ENCODE results near the gene MOSMO. TPM values are rescaled to one million over a fixed set of nuclear protein-coding genes. Genes with fewer than 3 reads are reported as not detected.
"Not testable (repeated sequence)": the region's sequence is repeated elsewhere in the genome, so short reads cannot be mapped to it uniquely, and the experiment has no call there.

MOSMO gene
- total and polyA plus RNA-seq, 5 donors = 10.4 to 14.8 (median 12.0) TPM

- intact Hi-C loops (cut with DNase I) = no loop called here
- no peak for ATAC-seq
Measured at GRCh38 chr16:22120440-22120839, 112.5 kb downstream of the MOSMO start.

GRCh38 chr16:22122239-22122638, 114.3 kb downstream of the MOSMO start:
- DNase-seq (no peak), ATAC-seq (no peak)
- intact Hi-C loops (cut with DNase I) = no loop called here

More at GRCh38 chr16:22120440-22120839, 112.5 kb downstream of the MOSMO start:
- Histone ChIP-seq H3K27ac (ENCODE audit: low read length) (no peak overlapping the region), H3K9me3 (ENCODE audit: control insufficient read depth, low read length) (no peaks in the 10 kb centered on the region), H3K4me3 (ENCODE audit: low read length) (no peak overlapping the region), H3K27me3 (ENCODE audit: control insufficient read depth, insufficient read depth) (no peaks in the 10 kb centered on the region), H3K4me1 (ENCODE audit: control insufficient read depth, insufficient read depth, low read length) (no peaks in the 10 kb centered on the region)
- WGBS = 70% methylated on average over 3 of the region's 3 CpGs
- DNase-seq = no peak

GRCh38 chr16:22123146-22123545, 115.2 kb downstream of the MOSMO start:
- Histone ChIP-seq H3K27me3 (ENCODE audit: control insufficient read depth, insufficient read depth) (no peaks in the 10 kb centered on the region), H3K9me3 (ENCODE audit: control insufficient read depth, low read length) (no peaks in the 10 kb centered on the region), H3K4me1 (ENCODE audit: control insufficient read depth, insufficient read depth, low read length) (no peaks in the 10 kb centered on the region), H3K27ac (ENCODE audit: low read length) (no peak overlapping the region), H3K4me3 (ENCODE audit: low read length) (no peak overlapping the region)
- 49% methylated on average over 3 of the region's 3 CpGs for WGBS
- DNase-seq = no peak
- intact Hi-C loops (cut with DNase I) = no loop called here
- ATAC-seq = no peak

More at GRCh38 chr16:22122239-22122638, 114.3 kb downstream of the MOSMO start:
- Histone ChIP-seq H3K4me1 (ENCODE audit: control insufficient read depth, insufficient read depth, low read length) (no peaks in the 10 kb centered on the region), H3K27me3 (ENCODE audit: control insufficient read depth, insufficient read depth) (no peaks in the 10 kb centered on the region), H3K9me3 (ENCODE audit: control insufficient read depth, low read length) (no peaks in the 10 kb centered on the region), H3K4me3 (ENCODE audit: low read length) (no peak overlapping the region), H3K27ac (ENCODE audit: low read length) (no peak overlapping the region)

- Histone ChIP-seq H3K27ac (ENCODE audit: low read length) (no peak overlapping the region), H3K27me3 (ENCODE audit: control insufficient read depth, insufficient read depth) (no peaks in the 10 kb centered on the region), H3K4me3 (ENCODE audit: low read length) (no peak overlapping the region), H3K4me1 (ENCODE audit: control insufficient read depth, insufficient read depth, low read length) (no peaks in the 10 kb centered on the region), H3K9me3 (ENCODE audit: control insufficient read depth, low read length) (no peaks in the 10 kb centered on the region)
- intact Hi-C loops (cut with DNase I) = no loop called here
- ATAC-seq (no peak), DNase-seq (no peak)
- 95% methylated on average over 7 of the region's 7 CpGs for WGBS
Measured at GRCh38 chr16:22123759-22124490, 116.0 kb downstream of the MOSMO start.

GRCh38 chr16:22124583-22125284, 116.8 kb downstream of the MOSMO start:
- Histone ChIP-seq H3K9me3 (ENCODE audit: control insufficient read depth, low read length) (no peaks in the 10 kb centered on the region), H3K4me1 (ENCODE audit: control insufficient read depth, insufficient read depth, low read length) (no peaks in the 10 kb centered on the region), H3K27me3 (ENCODE audit: control insufficient read depth, insufficient read depth) (no peaks in the 10 kb centered on the region), H3K27ac (ENCODE audit: low read length) (no peak overlapping the region), H3K4me3 (ENCODE audit: low read length) (no peak overlapping the region)
- no peak for DNase-seq
- intact Hi-C loops (cut with DNase I) = no loop called here
- 95% methylated on average over 6 of the region's 6 CpGs for WGBS
- ATAC-seq = no peak

- no peaks in the 10 kb centered on the region for H3K9me3 ChIP-seq (ENCODE audit: control insufficient read depth, low read length)
- H3K4me1 ChIP-seq (ENCODE audit: control insufficient read depth, insufficient read depth, low read length) = no peaks in the 10 kb centered on the region
- 68% methylated on average over 15 of the region's 15 CpGs for WGBS
- ATAC-seq (no peak), DNase-seq (no peak)
- intact Hi-C loops (cut with DNase I) = no loop called here
- no peaks in the 10 kb centered on the region for H3K27me3 ChIP-seq (ENCODE audit: control insufficient read depth, insufficient read depth)
- no peak overlapping the region for H3K4me3 ChIP-seq (ENCODE audit: low read length)
- H3K27ac ChIP-seq (ENCODE audit: low read length) = no peak overlapping the region
Measured at GRCh38 chr16:22126037-22126558, 118.2 kb downstream of the MOSMO start.

- H3K4me3 ChIP-seq (ENCODE audit: low read length); H3K9me3 ChIP-seq (ENCODE audit: control insufficient read depth, low read length); H3K4me1 ChIP-seq (ENCODE audit: control insufficient read depth, insufficient read depth, low read length); intact Hi-C loops (cut with DNase I); H3K27ac ChIP-seq (ENCODE audit: low read length); H3K27me3 ChIP-seq (ENCODE audit: control insufficient read depth, insufficient read depth); ATAC-seq; DNase-seq: not testable (repeated sequence)
- 93% methylated on average over 1 of the region's 1 CpG for WGBS
Measured at GRCh38 chr16:22128537-22128936, 120.6 kb downstream of the MOSMO start.

GRCh38 chr16:22130528-22130927, 122.6 kb downstream of the MOSMO start:
- ATAC-seq = no peak
- Histone ChIP-seq H3K27ac (ENCODE audit: low read length) (no peak overlapping the region), H3K4me3 (ENCODE audit: low read length) (no peak overlapping the region), H3K9me3 (ENCODE audit: control insufficient read depth, low read length) (no peaks in the 10 kb centered on the region), H3K4me1 (ENCODE audit: control insufficient read depth, insufficient read depth, low read length) (no peaks in the 10 kb centered on the region), H3K27me3 (ENCODE audit: control insufficient read depth, insufficient read depth) (no peaks in the 10 kb centered on the region)
- intact Hi-C loops (cut with DNase I) = no loop called here
- DNase-seq = no peak

GRCh38 chr16:22132801-22133200, 124.9 kb downstream of the MOSMO start:
- no peak overlapping the region for H3K4me3 ChIP-seq (ENCODE audit: low read length)
- H3K27ac ChIP-seq (ENCODE audit: low read length) = no peak overlapping the region
- DNase-seq (no peak), ATAC-seq (no peak)
- intact Hi-C loops (cut with DNase I) = no loop called here
- WGBS = 83% methylated on average over 10 of the region's 10 CpGs
- H3K9me3 ChIP-seq (ENCODE audit: control insufficient read depth, low read length) = no peaks in the 10 kb centered on the region
- H3K27me3 ChIP-seq (ENCODE audit: control insufficient read depth, insufficient read depth) = no peaks in the 10 kb centered on the region
- no peaks in the 10 kb centered on the region for H3K4me1 ChIP-seq (ENCODE audit: control insufficient read depth, insufficient read depth, low read length)
